ENCODE measurements around the gene IYD.
"Not testable (repeated sequence)": the region's sequence is repeated elsewhere in the genome, so short reads cannot be mapped to it uniquely, and the experiment has no call there.

Gene IYD

GRCh38 chr6:150352321-150353296, 16.2 kb upstream of the IYD start:
- DNase-seq, result no peak

GRCh38 chr6:150353445-150353844, 15.4 kb upstream of the IYD start:
- no peak for DNase-seq

DNA sequence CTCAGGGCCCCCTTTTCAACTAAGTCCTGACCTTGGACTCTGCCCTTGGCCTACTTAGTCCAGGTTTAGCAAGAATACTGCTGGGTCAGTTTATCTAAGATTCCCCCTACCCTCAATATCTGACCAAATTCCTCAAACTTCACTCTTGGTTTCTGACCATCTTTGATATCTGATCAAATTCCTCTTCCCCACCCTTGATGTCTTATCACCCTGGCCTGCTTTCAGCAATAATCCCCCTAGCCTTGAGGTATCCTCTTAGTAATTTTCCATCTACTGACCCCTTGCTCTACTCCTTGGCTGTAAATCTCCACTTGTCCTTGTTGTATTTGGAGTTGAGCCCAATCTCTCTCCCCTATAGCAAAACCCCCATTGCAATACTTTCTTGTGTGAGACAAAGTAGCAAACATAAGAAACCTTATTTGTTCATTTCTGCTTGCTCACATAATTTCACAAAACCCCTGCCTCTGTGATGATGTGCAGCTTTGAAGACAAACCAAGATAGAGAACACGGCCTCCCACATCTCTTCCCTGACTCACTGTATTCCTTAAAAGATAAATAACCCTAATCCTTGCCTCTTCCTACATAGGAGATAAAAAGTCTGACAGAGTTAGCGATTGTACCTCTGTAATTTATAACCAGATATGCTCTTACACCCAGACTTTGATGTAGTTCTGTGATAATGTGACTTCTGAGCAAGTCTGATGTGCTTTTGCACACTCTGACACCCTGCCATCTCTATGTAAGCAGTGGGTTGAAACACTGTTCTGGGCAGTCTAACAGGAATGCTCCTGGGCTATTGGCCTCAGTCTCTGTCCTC, 13.8 kb upstream of the IYD start:
- no peak for DNase-seq

GRCh38 chr6:150355932-150356331, 12.9 kb upstream of the IYD start:
- DNase-seq, result no peak

DNA sequence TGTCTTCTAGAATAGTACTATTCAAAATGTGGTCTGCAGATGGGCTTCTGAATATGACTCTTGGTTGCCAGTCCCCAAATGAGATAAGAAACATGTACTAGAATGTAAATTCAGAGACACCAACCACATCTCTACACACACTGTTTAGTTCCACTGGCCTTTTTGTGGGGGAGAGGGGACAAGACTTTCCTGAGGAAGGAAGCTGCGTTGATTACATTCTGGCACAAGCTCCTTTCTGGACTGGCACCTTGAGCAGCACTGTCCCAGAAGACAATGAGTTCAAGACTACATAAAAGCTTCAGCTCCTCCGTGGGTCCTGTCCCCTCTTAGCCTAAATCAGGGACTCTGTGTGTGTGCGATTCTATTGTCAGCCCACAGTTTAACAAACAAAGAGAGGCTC, 6.9 kb upstream of the IYD start:
- no peak for DNase-seq

DNA sequence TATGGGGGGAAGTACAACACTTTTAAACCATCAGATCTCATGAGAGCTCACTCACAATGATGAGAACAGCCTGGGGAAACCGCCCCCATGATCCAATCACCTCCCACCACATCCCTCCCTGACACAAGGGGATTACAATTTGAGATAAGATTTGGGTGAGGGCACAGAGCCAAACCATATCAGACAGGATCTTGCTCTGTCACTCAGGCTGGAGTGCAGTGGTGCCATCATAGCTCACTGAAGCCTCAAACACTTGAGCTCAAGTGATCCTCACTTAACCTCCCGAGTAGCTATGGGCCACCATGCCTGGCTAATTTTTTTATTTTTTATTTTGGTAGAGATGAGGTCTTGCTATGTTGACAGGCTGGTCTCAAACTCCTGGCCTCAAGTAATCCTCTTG, 5.1 kb upstream of the IYD start:
- no peak for DNase-seq

DNA sequence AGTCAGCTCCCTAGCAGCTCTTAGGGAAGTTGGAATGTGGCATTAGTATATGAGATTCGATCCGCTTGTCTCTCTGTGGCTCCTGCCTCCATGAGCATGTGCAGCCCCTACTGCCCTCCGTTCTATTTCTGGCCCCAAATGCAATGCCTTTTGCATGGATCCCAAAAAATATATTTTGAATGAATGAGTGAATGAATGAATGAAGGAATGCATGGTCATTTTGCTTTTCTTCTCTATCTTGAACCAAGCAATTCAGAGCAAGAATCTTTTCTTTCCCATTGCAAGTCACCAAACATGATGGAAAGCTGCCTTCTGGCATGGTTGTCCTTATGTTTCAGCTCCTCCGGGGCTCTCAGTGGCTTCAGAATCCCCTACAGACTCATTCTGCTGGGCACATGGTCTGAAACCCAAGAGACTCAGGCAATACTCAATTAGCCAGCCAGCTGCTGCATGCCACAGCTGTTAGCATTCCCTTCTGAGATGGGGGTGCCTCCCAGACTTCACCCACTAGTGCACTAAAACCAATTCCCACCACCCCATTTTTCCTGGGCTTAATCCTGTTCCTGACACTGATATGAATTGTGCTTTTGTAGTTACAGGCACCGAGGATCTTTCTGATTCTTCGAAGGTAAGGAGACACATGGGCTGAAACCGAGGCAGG, 2.6 kb upstream of the IYD start:
- DNase-seq, result no peak

DNA sequence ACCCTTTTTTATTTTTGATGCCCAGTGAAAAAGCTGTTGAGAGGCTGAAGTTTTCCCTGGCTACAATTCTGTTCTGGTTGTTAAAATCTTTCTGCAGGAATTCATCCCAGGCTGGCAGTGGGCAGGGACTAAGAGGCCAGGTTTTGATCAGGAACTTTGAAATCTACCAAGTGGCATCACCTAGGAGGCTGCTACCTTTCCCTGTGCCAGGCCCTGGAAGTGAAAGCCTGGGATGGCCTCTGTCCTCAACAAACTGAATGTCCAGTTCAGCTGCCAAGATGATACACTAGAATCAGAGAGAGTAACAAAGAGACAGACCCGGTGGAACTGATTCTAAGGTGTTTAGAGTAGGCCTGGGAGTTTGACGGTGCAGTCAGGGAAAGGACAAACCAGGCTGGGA, 596 bp downstream of the IYD start:
- no peak for DNase-seq

GRCh38 chr6:150370112-150370511, 1.3 kb downstream of the IYD start:
- DNase-seq, result no peak

- DNase-seq, result no peak
Observed at GRCh38 chr6:150371356-150371755, 2.5 kb downstream of the IYD start.

- no peak for DNase-seq
Observed at GRCh38 chr6:150372051-150372450, 3.2 kb downstream of the IYD start.

- no peak for DNase-seq
Observed at GRCh38 chr6:150373260-150373701, 4.5 kb downstream of the IYD start.

DNA sequence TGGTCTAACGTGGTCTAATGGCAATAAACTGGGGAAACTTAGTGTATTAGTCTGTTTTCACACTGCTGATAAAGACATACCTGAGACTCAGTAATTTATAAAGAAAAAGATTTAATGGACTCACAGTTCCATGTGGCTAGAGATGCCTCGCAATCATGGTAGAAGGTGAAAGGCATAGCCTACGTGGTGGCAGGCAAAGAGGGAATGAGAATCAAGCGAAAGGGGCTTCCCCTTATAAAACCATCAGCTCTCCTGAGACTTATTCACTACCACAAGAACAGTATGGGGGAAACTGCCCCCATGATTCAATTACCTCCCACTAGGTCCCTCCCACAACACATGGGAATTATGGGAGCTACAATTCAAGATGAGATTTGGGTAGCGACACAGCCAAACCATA, 5.5 kb downstream of the IYD start:
- not testable (repeated sequence) for DNase-seq

DNA sequence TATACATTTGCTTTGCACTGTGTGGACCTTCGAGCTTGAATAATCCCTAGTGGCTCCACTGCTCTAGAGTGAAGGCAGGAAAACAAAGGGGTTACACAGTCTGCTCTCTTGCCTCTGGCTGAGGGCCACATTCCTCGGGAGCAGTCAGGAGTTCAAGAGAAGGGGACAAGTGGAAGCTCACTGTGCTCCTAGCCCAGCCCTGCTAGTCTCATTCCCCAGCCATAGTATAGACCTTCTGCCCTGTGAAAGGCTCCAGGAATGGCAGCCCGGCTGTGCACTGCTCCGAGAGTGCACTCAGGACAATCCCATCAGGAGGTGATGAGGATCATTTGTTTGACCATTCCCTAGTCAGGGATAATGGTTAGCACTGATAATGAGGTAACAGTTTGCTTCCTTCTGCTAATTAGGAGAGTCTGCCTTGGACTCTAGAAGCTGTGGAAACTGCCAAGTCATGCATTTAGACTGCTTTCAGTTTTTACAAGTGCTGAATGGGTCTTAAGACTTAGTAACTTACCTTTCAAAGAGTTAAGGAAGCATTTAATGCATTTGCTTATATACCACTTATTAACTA, 8.5 kb downstream of the IYD start:
- DNase-seq, result peak; percentile 40

DNA sequence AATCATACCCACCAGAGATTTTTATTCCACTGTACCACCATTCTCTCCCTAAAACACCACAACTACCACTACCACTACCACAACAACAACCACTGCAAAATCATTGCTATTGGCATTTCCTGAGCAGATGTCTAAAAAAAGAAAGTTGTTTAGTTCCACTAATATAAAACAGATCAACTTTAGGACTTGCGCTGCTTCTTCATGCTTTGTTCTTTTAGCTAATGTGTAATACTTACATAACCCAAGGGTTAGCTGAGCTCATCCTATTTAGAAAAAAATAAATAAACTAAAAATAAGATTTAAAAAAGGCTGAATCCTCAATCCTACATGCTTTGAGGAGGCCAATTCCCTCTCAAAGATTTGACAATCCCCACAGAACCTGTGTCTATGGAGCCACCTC, 11.4 kb downstream of the IYD start:
- DNase-seq, result no peak

GRCh38 chr6:150382171-150382570, 13.4 kb downstream of the IYD start:
- DNase-seq, result no peak

GRCh38 chr6:150391414-150391813, 22.6 kb downstream of the IYD start:
- DNase-seq, result no peak

- DNase-seq, result no peak
Observed at GRCh38 chr6:150391890-150392289, 23.1 kb downstream of the IYD start.

- no peak for DNase-seq
Observed at GRCh38 chr6:150392452-150393220, 23.8 kb downstream of the IYD start.

- DNase-seq, result no peak
Observed at GRCh38 chr6:150394053-150394898, 25.5 kb downstream of the IYD start.

- DNase-seq, result no peak
Observed at GRCh38 chr6:150394899-150395295, 26.1 kb downstream of the IYD start.

All from right hindlimb (tissue), 1 donor.